Measurements from ENCODE around the gene ZNF280C. TPM values are rescaled to one million over a fixed set of nuclear protein-coding genes. Genes with fewer than 3 reads are reported as not detected.
"Not testable (repeated sequence)": the region's sequence is repeated elsewhere in the genome, so short reads cannot be mapped to it uniquely, and the experiment has no call there.

ZNF280C gene
- total RNA-seq, 2 donors from 2014 or later = 2.6 to 2.9 TPM

DNA sequence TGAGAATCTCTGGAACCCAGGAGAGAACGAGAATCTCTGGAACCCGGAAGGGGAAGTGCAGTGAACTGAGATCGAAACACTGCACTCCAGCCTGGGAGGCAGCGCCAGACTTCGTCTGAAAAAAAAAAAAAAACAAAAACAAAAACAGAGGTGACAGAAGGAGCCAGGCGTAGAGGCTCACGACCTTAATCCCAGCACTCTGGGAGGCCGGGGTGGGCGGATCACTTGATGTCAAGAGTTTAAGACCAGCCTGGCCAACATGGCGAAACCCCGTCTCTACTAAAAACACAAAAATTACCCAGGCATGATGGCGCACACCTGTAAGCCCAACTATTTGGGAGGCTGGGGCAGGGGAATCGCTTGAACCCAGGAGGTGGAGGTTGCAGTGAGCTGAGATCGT is 17.0 kb downstream of the ZNF280C start:
- no peak overlapping the region for H3K27ac ChIP-seq
- intact Hi-C loops (cut with DNase I) = no loop called here
- no peaks in the 10 kb centered on the region for H3K36me3 ChIP-seq (replicated peaks in 1 of 2; ENCODE audit: insufficient read depth in 1 of 2, low read depth in 2 of 2)
- H3K9me3 ChIP-seq = no peaks in the 10 kb centered on the region
- H3K4me1 ChIP-seq = no peaks in the 10 kb centered on the region
- ATAC-seq (no peak), DNase-seq (no peak)
- H3K4me3 ChIP-seq = no peak overlapping the region
- TF ChIP-seq, protein P1, sequence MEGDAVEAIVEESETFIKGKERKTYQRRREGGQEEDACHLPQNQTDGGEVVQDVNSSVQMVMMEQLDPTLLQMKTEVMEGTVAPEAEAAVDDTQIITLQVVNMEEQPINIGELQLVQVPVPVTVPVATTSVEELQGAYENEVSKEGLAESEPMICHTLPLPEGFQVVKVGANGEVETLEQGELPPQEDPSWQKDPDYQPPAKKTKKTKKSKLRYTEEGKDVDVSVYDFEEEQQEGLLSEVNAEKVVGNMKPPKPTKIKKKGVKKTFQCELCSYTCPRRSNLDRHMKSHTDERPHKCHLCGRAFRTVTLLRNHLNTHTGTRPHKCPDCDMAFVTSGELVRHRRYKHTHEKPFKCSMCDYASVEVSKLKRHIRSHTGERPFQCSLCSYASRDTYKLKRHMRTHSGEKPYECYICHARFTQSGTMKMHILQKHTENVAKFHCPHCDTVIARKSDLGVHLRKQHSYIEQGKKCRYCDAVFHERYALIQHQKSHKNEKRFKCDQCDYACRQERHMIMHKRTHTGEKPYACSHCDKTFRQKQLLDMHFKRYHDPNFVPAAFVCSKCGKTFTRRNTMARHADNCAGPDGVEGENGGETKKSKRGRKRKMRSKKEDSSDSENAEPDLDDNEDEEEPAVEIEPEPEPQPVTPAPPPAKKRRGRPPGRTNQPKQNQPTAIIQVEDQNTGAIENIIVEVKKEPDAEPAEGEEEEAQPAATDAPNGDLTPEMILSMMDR (IDR thresholded peaks at IDR 0.05) = no peak
- TF ChIP-seq POLR2A (IDR thresholded peaks at IDR 0.05) = no peak
- no peaks in the 10 kb centered on the region for H3K27me3 ChIP-seq
- 83 to 94% methylated on average over 11 to 13 of the region's 14 CpGs for WGBS, 2 donors

DNA sequence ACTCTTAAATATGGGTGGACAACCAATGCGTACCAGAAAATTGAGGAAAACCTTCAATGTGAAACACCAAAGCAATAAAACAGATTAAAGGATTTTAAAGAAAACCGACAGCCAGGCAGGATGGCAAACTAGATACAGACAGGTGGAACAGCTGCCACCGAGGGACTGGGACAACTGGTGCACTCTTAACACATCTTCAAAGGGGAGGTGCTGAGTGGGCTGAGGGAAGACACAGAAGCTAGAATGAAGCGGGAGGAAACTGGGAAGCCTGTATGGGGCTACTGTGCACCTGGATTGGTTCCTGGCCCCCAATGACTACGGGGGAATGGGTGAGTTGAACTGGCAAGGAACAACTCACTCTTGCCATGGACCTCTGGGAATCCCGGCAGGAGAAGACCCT is 20.7 kb downstream of the ZNF280C start:
- DNase-seq (no peak), ATAC-seq (no peak)
- no peaks in the 10 kb centered on the region for H3K27me3 ChIP-seq
- no peak overlapping the region for H3K4me3 ChIP-seq
- no peak overlapping the region for H3K27ac ChIP-seq
- H3K9me3 ChIP-seq = no peaks in the 10 kb centered on the region
- 89 to 93% methylated on average over 4 to 5 of the region's 6 CpGs for WGBS, 2 donors
- TF ChIP-seq, protein P1 (IDR thresholded peaks at IDR 0.05) = no peak
- no peak for TF ChIP-seq POLR2A (IDR thresholded peaks at IDR 0.05)
- intact Hi-C loops (cut with DNase I) = no loop called here
- no peaks in the 10 kb centered on the region for H3K36me3 ChIP-seq (replicated peaks in 1 of 2; ENCODE audit: insufficient read depth in 1 of 2, low read depth in 2 of 2)
- no peaks in the 10 kb centered on the region for H3K4me1 ChIP-seq

DNA sequence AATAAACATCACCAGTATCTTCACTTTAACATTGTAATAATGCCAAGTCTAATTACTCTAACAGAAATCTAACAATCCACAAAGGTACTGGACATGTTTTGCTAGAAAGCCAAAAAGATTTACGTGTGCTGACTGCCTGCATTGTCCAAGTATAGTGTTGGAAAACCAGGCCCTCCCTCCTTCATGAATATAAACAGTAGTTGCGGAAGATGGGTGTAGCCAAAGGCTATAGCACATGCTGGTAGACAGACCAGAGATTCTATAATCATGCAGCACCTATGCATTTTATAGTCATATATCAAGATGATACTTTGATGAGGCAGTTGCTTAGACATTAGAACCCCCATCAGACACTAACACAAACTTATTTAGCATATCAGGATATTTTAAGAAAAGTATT is 22.6 kb downstream of the ZNF280C start:
- no peaks in the 10 kb centered on the region for H3K9me3 ChIP-seq
- 93 to 100% methylated on average over 2 of the region's 2 CpGs for WGBS, 2 donors
- DNase-seq (no peak), ATAC-seq (no peak)
- intact Hi-C loops (cut with DNase I) = no loop called here
- H3K4me3 ChIP-seq = no peak overlapping the region
- H3K4me1 ChIP-seq = no peaks in the 10 kb centered on the region
- TF ChIP-seq, protein P1 (IDR thresholded peaks at IDR 0.05) = no peak
- no peak for TF ChIP-seq POLR2A (IDR thresholded peaks at IDR 0.05)
- no peak overlapping the region for H3K27ac ChIP-seq
- H3K27me3 ChIP-seq = no peaks in the 10 kb centered on the region
- no peaks in the 10 kb centered on the region for H3K36me3 ChIP-seq (replicated peaks in 1 of 2; ENCODE audit: insufficient read depth in 1 of 2, low read depth in 2 of 2)

DNA sequence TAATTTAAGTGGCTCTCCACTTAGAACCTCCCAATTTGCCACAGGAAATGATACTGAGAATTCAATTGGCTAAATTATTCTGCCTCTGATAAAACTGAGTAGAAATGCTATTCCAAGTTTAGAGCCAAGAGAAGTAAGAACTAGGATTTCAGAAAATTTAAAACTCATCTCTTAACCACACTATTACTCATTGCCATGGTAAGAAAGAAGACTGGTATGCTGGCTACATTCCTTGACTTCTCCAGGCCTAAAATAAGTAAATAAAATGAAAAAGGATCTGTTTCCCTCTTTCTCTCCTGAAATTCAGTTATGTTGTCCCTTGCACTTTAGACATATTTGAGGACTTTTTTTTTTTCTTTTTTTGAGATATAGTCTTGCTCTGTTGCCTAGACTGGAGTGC is 23.3 kb downstream of the ZNF280C start:
- H3K36me3 ChIP-seq (replicated peaks in 1 of 2; ENCODE audit: insufficient read depth in 1 of 2, low read depth in 2 of 2) = no peaks in the 10 kb centered on the region
- H3K9me3 ChIP-seq = no peaks in the 10 kb centered on the region
- ATAC-seq (no peak), DNase-seq (no peak)
- TF ChIP-seq, protein P1 (IDR thresholded peaks at IDR 0.05) = no peak
- TF ChIP-seq POLR2A (IDR thresholded peaks at IDR 0.05) = no peak
- no peak overlapping the region for H3K4me3 ChIP-seq
- intact Hi-C loops (cut with DNase I) = no loop called here
- H3K4me1 ChIP-seq = no peaks in the 10 kb centered on the region
- no peak overlapping the region for H3K27ac ChIP-seq
- H3K27me3 ChIP-seq = no peaks in the 10 kb centered on the region

DNA sequence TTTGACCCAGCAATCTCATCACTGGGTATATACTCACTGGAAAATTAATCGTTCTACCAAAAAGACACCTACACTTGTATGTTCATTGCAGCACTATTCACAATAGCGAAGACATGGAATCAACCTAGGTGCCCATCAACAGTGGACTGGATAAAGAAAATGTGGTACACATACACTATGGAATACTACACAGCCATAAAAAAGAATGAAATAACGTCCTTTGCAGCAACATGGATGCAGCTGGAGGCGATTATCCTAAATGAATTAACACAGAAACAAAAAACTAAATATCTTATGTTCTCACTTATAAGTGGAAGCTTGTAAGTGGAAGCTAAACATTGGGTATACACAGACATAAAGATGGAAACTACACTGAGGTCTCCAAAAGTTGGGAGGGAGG is 37.5 kb downstream of the ZNF280C start:
- H3K27me3 ChIP-seq; H3K4me1 ChIP-seq; H3K9me3 ChIP-seq; ATAC-seq; H3K4me3 ChIP-seq; H3K36me3 ChIP-seq (replicated peaks in 1 of 2; ENCODE audit: insufficient read depth in 1 of 2, low read depth in 2 of 2); DNase-seq; H3K27ac ChIP-seq; intact Hi-C loops (cut with DNase I): not testable (repeated sequence)
- WGBS, 2 donors = 90 to 98% methylated on average over 4 of the region's 4 CpGs

All from body of pancreas (tissue), 4 donors.